HepG2 (cell line): ENCODE results near the gene ZNF584. TPM values are rescaled to one million over a fixed set of nuclear protein-coding genes. Genes with fewer than 3 reads are reported as not detected.

ENCODE experiments used
- ATF7 ChIP-seq, 2 experiments: fragments of 450-650 bp in 1 of 2; sonication (generic) in 1 of 2; formaldehyde crosslinking in 1 of 2; IDR thresholded peaks; 2 replicates each; pipeline versions ENCODE4 v1.4.0 to v1.6.1; 2016 to 2020; ENCODE audit warnings: antibody characterized with exemption in 1 of 2, mild to moderate bottlenecking in 1 of 2, missing genetic modification reagents in 1 of 2
- BHLHE40 ChIP-seq: IDR thresholded peaks from 2 replicates; pipeline ENCODE4 v1.6.1; 2011; ENCODE audit warnings: low read length, improper control_type of control experiment
- CCDC6 ChIP-seq: sonication (generic); formaldehyde crosslinking; IDR thresholded peaks from 2 replicates; pipeline ENCODE4 v1.8.1; 2022; ENCODE audit warnings: mild to moderate bottlenecking, missing genetic modification reagents, moderate library complexity
- ETV6 ChIP-seq: sonication (generic); formaldehyde crosslinking; conservative IDR thresholded peaks from 2 replicates; pipeline ENCODE4 v1.4.0; 2020; ENCODE audit warnings: missing genetic modification reagents
- HOXA5 ChIP-seq: sonication (generic); formaldehyde crosslinking; IDR thresholded peaks from 2 replicates; pipeline ENCODE4 v1.4.0; 2020; ENCODE audit warnings: missing genetic modification reagents
- NR1H2 ChIP-seq: sonication (generic); formaldehyde crosslinking; IDR thresholded peaks from 2 replicates; pipeline ENCODE4 v1.8.1; 2022; ENCODE audit warnings: low read depth, missing genetic modification reagents, borderline replicate concordance
- SMAD9 ChIP-seq: sonication (generic); formaldehyde crosslinking; IDR thresholded peaks from 2 replicates; pipeline ENCODE4 v1.5.1; 2020; ENCODE audit warnings: mild to moderate bottlenecking, missing genetic modification reagents
- SRF ChIP-seq: IDR thresholded peaks from 2 replicates; pipeline ENCODE4 v1.6.1; 2011; ENCODE audit warnings: mild to moderate bottlenecking, low read depth, low read length, moderate library complexity
- THYN1 ChIP-seq: sonication (generic); formaldehyde crosslinking; IDR thresholded peaks from 2 replicates; pipeline ENCODE4 v1.8.1; 2023; ENCODE audit warnings: low read depth, mild to moderate bottlenecking, moderate library complexity, missing genetic modification reagents, borderline replicate concordance
- ZIK1 ChIP-seq: sonication (generic); formaldehyde crosslinking; IDR thresholded peaks from 2 replicates; pipeline ENCODE4 v1.5.0; 2020; ENCODE audit warnings: mild to moderate bottlenecking, low read depth, missing genetic modification reagents, borderline replicate concordance
- ZMAT3 ChIP-seq: sonication (generic); formaldehyde crosslinking; conservative IDR thresholded peaks from 2 replicates; pipeline ENCODE4 v1.7.0; 2021; ENCODE audit warnings: missing genetic modification reagents
- ZNF225 ChIP-seq: sonication (generic); formaldehyde crosslinking; IDR thresholded peaks from 2 replicates; pipeline ENCODE4 v1.4.0; 2020; ENCODE audit warnings: mild to moderate bottlenecking, missing genetic modification reagents
- ZNF839 ChIP-seq: sonication (generic); formaldehyde crosslinking; IDR thresholded peaks from 2 replicates; pipeline ENCODE4 v1.4.0; 2020; ENCODE audit warnings: missing genetic modification reagents, mild to moderate bottlenecking, borderline replicate concordance
- ZSCAN12 ChIP-seq: sonication (generic); formaldehyde crosslinking; IDR thresholded peaks from 2 replicates; pipeline ENCODE4 v1.9.0; 2021; ENCODE audit warnings: mild to moderate bottlenecking, missing genetic modification reagents
- polyA plus RNA-seq, 8 experiments: library from polyadenylated mRNA; depleted of rRNA in 3 of 8; stranded (reverse) in 7 of 8; unstranded in 1 of 8; fragments of >200 nt; fragmentation: Illumina TruSeq in 4 of 8; extraction: Trizol in 4 of 8; gene quantifications; 2 replicates each; pipeline versions ENCODE4 v1.2.1 to v1.2.3, GENCODE V29; 2011 to 2016; ENCODE audit warnings: low read depth in 4 of 8, missing spikeins in 1 of 8, mixed read lengths in 1 of 8; ENCODE audit not compliant: insufficient read depth in 1 of 8
- total RNA-seq, 5 experiments: library from RNA; depleted of rRNA; stranded (reverse); fragments of >200 nt; fragmentation: Illumina TruSeq; extraction: Trizol; gene quantifications; 2 replicates each; pipeline ENCODE4 v1.2.3, GENCODE V29; 2016; ENCODE audit warnings: low read depth in 1 of 5
- TF ChIP-seq, protein P1 (sequence below): sonication (generic); formaldehyde crosslinking; IDR thresholded peaks from 2 replicates; pipeline ENCODE4 v1.5.0; 2020; ENCODE audit warnings: missing genetic modification reagents
- TF ChIP-seq, protein P2 (sequence below): sonication (generic); formaldehyde crosslinking; IDR thresholded peaks from 2 replicates; pipeline ENCODE4 v1.4.0; 2020; ENCODE audit warnings: missing genetic modification reagents
- TF ChIP-seq, protein P3 (sequence below), 2 experiments: fragments of 450-650 bp in 1 of 2; sonication (generic) in 1 of 2; formaldehyde crosslinking; IDR thresholded peaks; 2 replicates each; pipeline versions ENCODE4 v1.5.0 to v1.8.0; 2020 to 2022; ENCODE audit warnings: mild to moderate bottlenecking in 1 of 2, missing genetic modification reagents in 1 of 2
- TF ChIP-seq, protein P4 (sequence below): sonication (generic); formaldehyde crosslinking; IDR thresholded peaks from 2 replicates; pipeline ENCODE4 v1.9.0; 2022; ENCODE audit warnings: low read depth, missing genetic modification reagents
- TF ChIP-seq, protein P5 (sequence below): sonication (generic); formaldehyde crosslinking; IDR thresholded peaks from 2 replicates; pipeline ENCODE4 v1.4.0; 2020; ENCODE audit warnings: mild to moderate bottlenecking, missing genetic modification reagents
- TF ChIP-seq, protein P6 (sequence below): IDR thresholded peaks from 2 replicates; pipeline ENCODE4 v1.6.1; 2016; ENCODE audit warnings: missing compliant biosample characterization, missing genetic modification reagents, borderline replicate concordance

The ZNF584 gene
- total and polyA plus RNA-seq, 2 of the 13 experiments (the other 11 are each of a cell fraction or from before 2014, with no cell fraction given) = 2.4 to 7.0 TPM

DNA sequence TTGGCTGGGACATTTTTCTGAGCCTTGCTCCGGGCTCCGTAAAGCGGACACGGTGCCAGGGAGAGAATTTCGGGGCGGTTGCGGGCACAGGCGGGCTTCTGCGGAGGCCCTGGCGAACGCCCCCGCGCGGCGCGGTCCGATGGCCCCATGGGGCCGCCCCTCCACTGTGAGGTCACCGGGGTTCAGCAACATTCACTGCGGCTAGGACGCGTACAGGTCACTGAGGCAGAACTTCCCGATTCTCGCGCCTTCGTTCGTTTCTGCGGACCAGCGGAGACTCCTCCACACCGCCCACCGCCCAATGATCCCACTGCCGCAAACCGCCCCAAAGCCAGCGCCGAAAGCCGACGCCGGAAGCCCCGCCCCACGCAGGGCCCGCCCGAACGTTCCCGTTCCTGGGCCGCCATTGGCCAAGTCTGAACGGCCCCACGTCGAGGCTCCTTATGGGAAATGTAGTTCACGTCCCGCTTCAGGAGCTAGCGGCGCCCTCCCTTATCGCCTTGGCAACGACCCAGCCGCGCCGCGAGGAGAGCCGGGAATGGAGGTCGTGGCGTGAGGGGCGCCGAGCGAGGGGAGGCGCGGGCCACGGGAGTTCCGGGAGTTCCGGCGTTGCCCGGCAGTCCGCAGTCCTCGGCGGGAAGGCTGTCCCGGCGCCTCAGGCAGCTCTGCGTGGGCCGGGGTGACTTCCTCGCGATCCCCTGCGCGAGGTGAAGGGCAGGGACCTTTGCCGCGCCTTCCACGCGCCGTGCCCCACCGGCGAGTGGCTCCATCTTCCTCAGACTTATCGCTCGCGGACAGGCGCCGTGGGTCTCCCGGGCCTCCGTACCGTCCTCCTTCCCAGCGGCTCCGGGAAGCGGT is at the start of gene ZNF584 (continued):
- TF ChIP-seq ETV6 (CRISPR knock-in tag) (peak; percentile 65; the same call in 1 of the 2 replicates), ZIK1 (CRISPR knock-in tag) (peak; percentile 57; the same call in 1 of the 2 replicates), NR1H2 (CRISPR knock-in tag) (no peak), ZNF225 (no peak), ZMAT3 (CRISPR knock-in tag) (peak; percentile 73), THYN1 (CRISPR knock-in tag) (no peak), BHLHE40 (no peak), HOXA5 (CRISPR knock-in tag) (no peak; the same call in none of the 2 replicates), ZNF839 (CRISPR knock-in tag) (0 out of 2 replicates have a peak, but pooled peaks have one; percentile 32), CCDC6 (CRISPR knock-in tag) (no peak), SRF (0 out of 2 replicates have a peak, but pooled peaks have one; percentile 37), SMAD9 (CRISPR knock-in tag) (no peak), ATF7 (IDR thresholded peaks at IDR 0.05) (no peak), ATF7 (CRISPR knock-in tag; IDR thresholded peaks at IDR 0.05) (no peak; the same call in 1 of the 2 replicates), ZSCAN12 (no peak)
- TF ChIP-seq, protein P1, sequence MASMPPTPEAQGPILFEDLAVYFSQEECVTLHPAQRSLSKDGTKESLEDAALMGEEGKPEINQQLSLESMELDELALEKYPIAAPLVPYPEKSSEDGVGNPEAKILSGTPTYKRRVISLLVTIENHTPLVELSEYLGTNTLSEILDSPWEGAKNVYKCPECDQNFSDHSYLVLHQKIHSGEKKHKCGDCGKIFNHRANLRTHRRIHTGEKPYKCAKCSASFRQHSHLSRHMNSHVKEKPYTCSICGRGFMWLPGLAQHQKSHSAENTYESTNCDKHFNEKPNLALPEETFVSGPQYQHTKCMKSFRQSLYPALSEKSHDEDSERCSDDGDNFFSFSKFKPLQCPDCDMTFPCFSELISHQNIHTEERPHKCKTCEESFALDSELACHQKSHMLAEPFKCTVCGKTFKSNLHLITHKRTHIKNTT (CRISPR knock-in tag) = no peak
- TF ChIP-seq, protein P2, sequence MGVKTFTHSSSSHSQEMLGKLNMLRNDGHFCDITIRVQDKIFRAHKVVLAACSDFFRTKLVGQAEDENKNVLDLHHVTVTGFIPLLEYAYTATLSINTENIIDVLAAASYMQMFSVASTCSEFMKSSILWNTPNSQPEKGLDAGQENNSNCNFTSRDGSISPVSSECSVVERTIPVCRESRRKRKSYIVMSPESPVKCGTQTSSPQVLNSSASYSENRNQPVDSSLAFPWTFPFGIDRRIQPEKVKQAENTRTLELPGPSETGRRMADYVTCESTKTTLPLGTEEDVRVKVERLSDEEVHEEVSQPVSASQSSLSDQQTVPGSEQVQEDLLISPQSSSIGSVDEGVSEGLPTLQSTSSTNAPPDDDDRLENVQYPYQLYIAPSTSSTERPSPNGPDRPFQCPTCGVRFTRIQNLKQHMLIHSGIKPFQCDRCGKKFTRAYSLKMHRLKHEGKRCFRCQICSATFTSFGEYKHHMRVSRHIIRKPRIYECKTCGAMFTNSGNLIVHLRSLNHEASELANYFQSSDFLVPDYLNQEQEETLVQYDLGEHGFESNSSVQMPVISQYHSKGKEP (CRISPR knock-in tag) = no peak
- TF ChIP-seq, protein P3, sequence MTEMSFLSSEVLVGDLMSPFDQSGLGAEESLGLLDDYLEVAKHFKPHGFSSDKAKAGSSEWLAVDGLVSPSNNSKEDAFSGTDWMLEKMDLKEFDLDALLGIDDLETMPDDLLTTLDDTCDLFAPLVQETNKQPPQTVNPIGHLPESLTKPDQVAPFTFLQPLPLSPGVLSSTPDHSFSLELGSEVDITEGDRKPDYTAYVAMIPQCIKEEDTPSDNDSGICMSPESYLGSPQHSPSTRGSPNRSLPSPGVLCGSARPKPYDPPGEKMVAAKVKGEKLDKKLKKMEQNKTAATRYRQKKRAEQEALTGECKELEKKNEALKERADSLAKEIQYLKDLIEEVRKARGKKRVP (CRISPR knock-in tag; IDR thresholded peaks at IDR 0.05) = no peak
- TF ChIP-seq, protein P4, sequence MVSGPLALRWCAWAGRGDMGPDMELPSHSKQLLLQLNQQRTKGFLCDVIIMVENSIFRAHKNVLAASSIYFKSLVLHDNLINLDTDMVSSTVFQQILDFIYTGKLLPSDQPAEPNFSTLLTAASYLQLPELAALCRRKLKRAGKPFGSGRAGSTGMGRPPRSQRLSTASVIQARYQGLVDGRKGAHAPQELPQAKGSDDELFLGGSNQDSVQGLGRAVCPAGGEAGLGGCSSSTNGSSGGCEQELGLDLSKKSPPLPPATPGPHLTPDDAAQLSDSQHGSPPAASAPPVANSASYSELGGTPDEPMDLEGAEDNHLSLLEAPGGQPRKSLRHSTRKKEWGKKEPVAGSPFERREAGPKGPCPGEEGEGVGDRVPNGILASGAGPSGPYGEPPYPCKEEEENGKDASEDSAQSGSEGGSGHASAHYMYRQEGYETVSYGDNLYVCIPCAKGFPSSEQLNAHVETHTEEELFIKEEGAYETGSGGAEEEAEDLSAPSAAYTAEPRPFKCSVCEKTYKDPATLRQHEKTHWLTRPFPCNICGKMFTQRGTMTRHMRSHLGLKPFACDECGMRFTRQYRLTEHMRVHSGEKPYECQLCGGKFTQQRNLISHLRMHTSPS (CRISPR knock-in tag) = no peak
- TF ChIP-seq, protein P5, sequence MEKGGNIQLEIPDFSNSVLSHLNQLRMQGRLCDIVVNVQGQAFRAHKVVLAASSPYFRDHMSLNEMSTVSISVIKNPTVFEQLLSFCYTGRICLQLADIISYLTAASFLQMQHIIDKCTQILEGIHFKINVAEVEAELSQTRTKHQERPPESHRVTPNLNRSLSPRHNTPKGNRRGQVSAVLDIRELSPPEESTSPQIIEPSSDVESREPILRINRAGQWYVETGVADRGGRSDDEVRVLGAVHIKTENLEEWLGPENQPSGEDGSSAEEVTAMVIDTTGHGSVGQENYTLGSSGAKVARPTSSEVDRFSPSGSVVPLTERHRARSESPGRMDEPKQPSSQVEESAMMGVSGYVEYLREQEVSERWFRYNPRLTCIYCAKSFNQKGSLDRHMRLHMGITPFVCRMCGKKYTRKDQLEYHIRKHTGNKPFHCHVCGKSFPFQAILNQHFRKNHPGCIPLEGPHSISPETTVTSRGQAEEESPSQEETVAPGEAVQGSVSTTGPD (CRISPR knock-in tag) = no peak
- TF ChIP-seq, protein P6, sequence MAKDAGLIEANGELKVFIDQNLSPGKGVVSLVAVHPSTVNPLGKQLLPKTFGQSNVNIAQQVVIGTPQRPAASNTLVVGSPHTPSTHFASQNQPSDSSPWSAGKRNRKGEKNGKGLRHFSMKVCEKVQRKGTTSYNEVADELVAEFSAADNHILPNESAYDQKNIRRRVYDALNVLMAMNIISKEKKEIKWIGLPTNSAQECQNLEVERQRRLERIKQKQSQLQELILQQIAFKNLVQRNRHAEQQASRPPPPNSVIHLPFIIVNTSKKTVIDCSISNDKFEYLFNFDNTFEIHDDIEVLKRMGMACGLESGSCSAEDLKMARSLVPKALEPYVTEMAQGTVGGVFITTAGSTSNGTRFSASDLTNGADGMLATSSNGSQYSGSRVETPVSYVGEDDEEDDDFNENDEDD (CRISPR knock-in tag) = no peak; the same call in 1 of the 2 replicates
